OCI-LY7 (cell line): ENCODE results near the gene SPG11. TPM values are rescaled to one million over a fixed set of nuclear protein-coding genes. Genes with fewer than 3 reads are reported as not detected.
"Not testable (repeated sequence)": the region's sequence is repeated elsewhere in the genome, so short reads cannot be mapped to it uniquely, and the experiment has no call there.

Experiments used
- BruUV-seq: library from RNA; stranded (reverse); fragments of 400-500 nt; replicated peaks from 2 replicates; lab custom pipeline; 2021; lab: Mats Ljungman, UMichigan
- CTCF ChIA-PET: fragments of 300-600 bp; sonication (Branson Sonifier 250); formaldehyde crosslinking; loops from one replicate; lab custom pipeline; 2022; ENCODE audit warnings: antibody characterized with exemption; ENCODE audit not compliant: unreplicated experiment; lab: Charles Lee
- POLR2A ChIA-PET: fragments of 300-600 bp; sonication (Branson Sonifier 250); formaldehyde crosslinking; loops from one replicate; lab custom pipeline; 2022; ENCODE audit warnings: antibody characterized with exemption; lab: Charles Lee
- DNase-seq: peaks from one replicate; pipeline ENCODE4 v3.0.0-alpha.2; 2015; ENCODE audit warnings: low spot score
- H2AFZ ChIP-seq: fragments of 200-600 bp; sonication (generic), shearing (Covaris generic); 2 replicates; pipeline ENCODE4 v1.6.1; 2014; ENCODE audit warnings: mild to moderate bottlenecking, antibody characterized with exemption, low read length, moderate library complexity
- H3K27ac ChIP-seq: fragments of 200-600 bp; sonication (generic); 2 replicates; pipeline ENCODE4 v1.5.1; 2014; ENCODE audit warnings: mixed run types, low read depth, mild to moderate bottlenecking, moderate library complexity, low read length, inconsistent platforms; ENCODE audit not compliant: poor library complexity, severe bottlenecking
- H3K36me3 ChIP-seq: fragments of 200-600 bp; sonication (generic); 2 replicates; pipeline ENCODE4 v1.6.1; 2014; ENCODE audit warnings: mild to moderate bottlenecking, antibody characterized with exemption, low read length, moderate library complexity, mixed read lengths; ENCODE audit not compliant: insufficient read depth
- H3K4me1 ChIP-seq: fragments of 200-600 bp; sonication (generic); 2 replicates; pipeline ENCODE4 v1.5.1; 2014; ENCODE audit warnings: mild to moderate bottlenecking, low read length; ENCODE audit not compliant: insufficient read depth, poor library complexity, severe bottlenecking
- H3K4me2 ChIP-seq: fragments of 200-600 bp; sonication (generic); 2 replicates; pipeline ENCODE4 v1.6.1; 2014; ENCODE audit warnings: mild to moderate bottlenecking, low read length
- H3K4me3 ChIP-seq: fragments of 200-600 bp; sonication (generic); 2 replicates; pipeline ENCODE4 v1.5.1; 2014; ENCODE audit warnings: mild to moderate bottlenecking, low read depth, low read length; ENCODE audit not compliant: poor library complexity, severe bottlenecking
- H3K79me2 ChIP-seq: fragments of 200-600 bp; sonication (generic); 2 replicates; pipeline ENCODE4 v1.6.1; 2016; ENCODE audit warnings: low read depth, mild to moderate bottlenecking, low read length, moderate library complexity, mixed read lengths; ENCODE audit not compliant: insufficient read depth
- H3K9me2 ChIP-seq: fragments of 200-600 bp; sonication (generic); 2 replicates; pipeline ENCODE4 v1.6.1; 2016; ENCODE audit warnings: mild to moderate bottlenecking, low read length, mixed read lengths; ENCODE audit not compliant: insufficient read depth
- H3K9me3 ChIP-seq: fragments of 200-600 bp; sonication (generic); 2 replicates; pipeline ENCODE4 v1.6.1; 2014; ENCODE audit warnings: mild to moderate bottlenecking, mixed run types, low read length, mixed read lengths
- H4K20me1 ChIP-seq: fragments of 200-600 bp; sonication (generic); 2 replicates; pipeline ENCODE4 v1.6.1; 2014; ENCODE audit warnings: mild to moderate bottlenecking, antibody characterized with exemption, low read length, moderate library complexity, mixed read lengths; ENCODE audit not compliant: insufficient read depth
- CTCF ChIP-seq: fragments of 200-600 bp; sonication (generic); conservative IDR thresholded peaks from 2 replicates; pipeline ENCODE4 v1.5.1; 2014; ENCODE audit warnings: mild to moderate bottlenecking, antibody characterized with exemption, low read length, moderate library complexity, mixed read lengths
- EZH2phosphoT487 ChIP-seq: fragments of 200-600 bp; sonication (generic); IDR thresholded peaks from 2 replicates; pipeline ENCODE4 v1.6.1; 2018; ENCODE audit warnings: low read depth, borderline replicate concordance, mild to moderate bottlenecking, mixed run types, antibody characterized with exemption, low read length, moderate library complexity, mixed read lengths
- intact Hi-C: fragments of 100-400 bp; cut with micrococcal nuclease; formaldehyde crosslinking; loops from one replicate; pipeline ENCODE4 v1.10.0; 2022; ENCODE audit not compliant: unreplicated experiment
- total RNA-seq, 2 experiments: library from RNA; depleted of rRNA in 1 of 2; stranded (reverse); fragments of >200 nt in 1 of 2; shearing (Covaris generic) in 1 of 2; gene quantifications; 2 replicates each; pipeline ENCODE4 v1.2.3, GENCODE V29; 2014 to 2022

SPG11 gene
- total RNA-seq, 2 experiments from 2014 or later, result 69.1 to 92.8 TPM

- H3K4me3 ChIP-seq, result no peak overlapping the region
- H3K9me2 ChIP-seq, result no peaks in the 10 kb centered on the region
- H4K20me1 ChIP-seq, result peaks cover 21% of the 10 kb centered on the region; the same call in 1 of the 2 replicates
- no peak overlapping the region for H2AFZ ChIP-seq
- H3K27ac ChIP-seq, result no peak overlapping the region
- ChIA-PET POLR2A (interaction anchor here (0.6 to 1.4 kb wide), 8 partner anchors 9 to 121 kb away, joined by 3 to 8 read pairs (median 4); partner anchors contain the start of gene EIF3J), CTCF (interaction anchor here (0.7 kb wide), 1 partner anchor 8 kb away, joined by 3 read pairs; no protein-coding TSS in a partner anchor)
- H3K9me3 ChIP-seq, result no peaks in the 10 kb centered on the region
- peak overlapping the region; percentile 15; the same call in 1 of the 2 replicates for H3K4me2 ChIP-seq
- peak; percentile 35 for DNase-seq
- peaks cover 24% of the 10 kb centered on the region for H3K4me1 ChIP-seq
- peaks cover 74% of the 10 kb centered on the region for H3K36me3 ChIP-seq
- peaks cover 89% of the 10 kb centered on the region for H3K79me2 ChIP-seq
- intact Hi-C loops, result no loop called here
- BruUV-seq, result no TSS peak
- peak; percentile 82 for TF ChIP-seq CTCF
- TF ChIP-seq EZH2phosphoT487, result no peak
These were observed 117.3 kb downstream of the SPG11 start for GRCh38 chr15:44545913-44546802.

GRCh38 chr15:44544745-44545144 is 118.7 kb downstream of the SPG11 start:
- H3K9me2 ChIP-seq, DNase-seq, H3K9me3 ChIP-seq, H3K4me2 ChIP-seq, H2AFZ ChIP-seq, H3K27ac ChIP-seq, intact Hi-C loops, CTCF ChIA-PET, H3K4me3 ChIP-seq, BruUV-seq: not testable (repeated sequence)
- Histone ChIP-seq H3K4me1 (peaks cover 10% of the 10 kb centered on the region), H3K36me3 (peaks cover 75% of the 10 kb centered on the region), H3K79me2 (peaks cover 86% of the 10 kb centered on the region), H4K20me1 (peaks cover 23% of the 10 kb centered on the region; the same call in 1 of the 2 replicates)
- POLR2A ChIA-PET, result interaction anchor here (1.4 kb wide), 1 partner anchor 112 kb away, joined by 3 read pairs; no protein-coding TSS in a partner anchor

- H3K4me1 ChIP-seq, result peaks cover 19% of the 10 kb centered on the region
- POLR2A ChIA-PET, result interaction anchor here (0.5 to 1.0 kb wide), 6 partner anchors 16 to 235 kb away, joined by 3 to 4 read pairs (median 3); partner anchors contain the start of gene CTDSPL2
- intact Hi-C loops, result no loop called here
These were observed 120.9 kb downstream of the SPG11 start for GRCh38 chr15:44542596-44542995.

More at GRCh38 chr15:44542596-44542995, 120.9 kb downstream of the SPG11 start:
- H3K4me3 ChIP-seq, result no peak overlapping the region
- no peak for DNase-seq
- no peak for TF ChIP-seq EZH2phosphoT487
- TF ChIP-seq CTCF, result no peak
- peaks cover 34% of the 10 kb centered on the region; the same call in 1 of the 2 replicates for H4K20me1 ChIP-seq
- H3K9me2 ChIP-seq, result no peaks in the 10 kb centered on the region
- H2AFZ ChIP-seq, result no peak overlapping the region
- H3K9me3 ChIP-seq, result no peaks in the 10 kb centered on the region
- CTCF ChIA-PET, result no interaction called here
- H3K36me3 ChIP-seq, result peaks cover 75% of the 10 kb centered on the region
- H3K79me2 ChIP-seq, result peaks cover 92% of the 10 kb centered on the region
- no peak overlapping the region for H3K27ac ChIP-seq
- H3K4me2 ChIP-seq, result no peak overlapping the region
- no TSS peak for BruUV-seq
